T-helper 1 cell treated with Interleukin-12 subunit alpha and Interleukin-12 subunit beta and Interleukin-4 antibody, amounts not matched to agents 30 μg/mL and 1 μg/mL, for 36 hours (primary cell): ENCODE measurements around the gene WFIKKN1.

Source experiments
- H3K27ac Mint-ChIP-seq: one replicate; pipeline ENCODE4 v1.8.0; 2021; ENCODE audit warnings: mild to moderate bottlenecking, mixed read lengths
- H3K27me3 Mint-ChIP-seq: one replicate; pipeline ENCODE4 v1.8.0; 2021; ENCODE audit warnings: low read depth, mixed read lengths
- H3K36me3 Mint-ChIP-seq: one replicate; pipeline ENCODE4 v1.8.0; 2021; ENCODE audit warnings: low read depth, mixed read lengths
- H3K4me1 Mint-ChIP-seq: one replicate; pipeline ENCODE4 v1.8.0; 2021; ENCODE audit warnings: low read depth, mixed read lengths
- H3K4me3 Mint-ChIP-seq: one replicate; pipeline ENCODE4 v1.8.0; 2021; ENCODE audit warnings: mild to moderate bottlenecking, moderate library complexity, mixed read lengths
- H3K9me3 Mint-ChIP-seq: one replicate; pipeline ENCODE4 v1.8.0; 2021; ENCODE audit warnings: mixed read lengths

WFIKKN1 gene

GRCh38 chr16:674214-674881 lies 43.6 kb downstream of the WFIKKN1 start:
- no peaks in the 10 kb centered on the region for H3K27me3 Mint-ChIP-seq
- no peak overlapping the region for H3K4me3 Mint-ChIP-seq
- no peak overlapping the region for H3K27ac Mint-ChIP-seq
- no peaks in the 10 kb centered on the region for H3K36me3 Mint-ChIP-seq
- H3K4me1 Mint-ChIP-seq = peaks cover 2% of the 10 kb centered on the region
- H3K9me3 Mint-ChIP-seq = no peaks in the 10 kb centered on the region

- Mint-ChIP-seq H3K27me3 (no peaks in the 10 kb centered on the region), H3K27ac (no peak within 1 kb of the TSS), H3K9me3 (no peaks in the 10 kb centered on the region), H3K36me3 (no peaks in the 10 kb centered on the region), H3K4me3 (no peak within 1 kb of the TSS), H3K4me1 (peaks cover 3% of the 10 kb centered on the region)
Measured at GRCh38 chr16:674968-675883, 44.4 kb downstream of the WFIKKN1 start, which contains the start of gene RHBDL1. RHBDL1 (plus strand) TSS chr16:675671; CDS start chr16:675791, 120 bp downstream.

- H3K27me3 Mint-ChIP-seq = no peaks in the 10 kb centered on the region
- H3K27ac Mint-ChIP-seq = no peak overlapping the region
- no peaks in the 10 kb centered on the region for H3K9me3 Mint-ChIP-seq
- no peaks in the 10 kb centered on the region for H3K36me3 Mint-ChIP-seq
- H3K4me3 Mint-ChIP-seq = no peak overlapping the region
- H3K4me1 Mint-ChIP-seq = peaks cover 4% of the 10 kb centered on the region
Measured at GRCh38 chr16:675884-676564, 45.2 kb downstream of the WFIKKN1 start.

GRCh38 chr16:676565-676902 lies 45.7 kb downstream of the WFIKKN1 start:
- Mint-ChIP-seq H3K36me3 (no peaks in the 10 kb centered on the region), H3K27ac (no peak overlapping the region), H3K27me3 (no peaks in the 10 kb centered on the region), H3K4me3 (no peak overlapping the region), H3K9me3 (no peaks in the 10 kb centered on the region), H3K4me1 (peaks cover 6% of the 10 kb centered on the region)

- Mint-ChIP-seq H3K27me3 (no peaks in the 10 kb centered on the region), H3K4me1 (peaks cover 10% of the 10 kb centered on the region), H3K9me3 (no peaks in the 10 kb centered on the region), H3K27ac (no peak overlapping the region), H3K36me3 (peaks cover 3% of the 10 kb centered on the region), H3K4me3 (no peak overlapping the region)
Measured at GRCh38 chr16:676913-677312, 46.1 kb downstream of the WFIKKN1 start.

GRCh38 chr16:677316-678190 lies 46.8 kb downstream of the WFIKKN1 start:
- H3K9me3 Mint-ChIP-seq = no peaks in the 10 kb centered on the region
- no peak overlapping the region for H3K4me3 Mint-ChIP-seq
- H3K27me3 Mint-ChIP-seq = no peaks in the 10 kb centered on the region
- H3K27ac Mint-ChIP-seq = no peak overlapping the region
- H3K36me3 Mint-ChIP-seq = peaks cover 7% of the 10 kb centered on the region
- H3K4me1 Mint-ChIP-seq = peaks cover 12% of the 10 kb centered on the region

- Mint-ChIP-seq H3K27ac (no peak overlapping the region), H3K9me3 (no peaks in the 10 kb centered on the region), H3K36me3 (peaks cover 8% of the 10 kb centered on the region), H3K4me3 (no peak overlapping the region), H3K27me3 (no peaks in the 10 kb centered on the region), H3K4me1 (peaks cover 13% of the 10 kb centered on the region)
Measured at GRCh38 chr16:678209-678857, 47.5 kb downstream of the WFIKKN1 start.

- H3K27ac Mint-ChIP-seq = peak overlapping the region; percentile 57
- no peaks in the 10 kb centered on the region for H3K27me3 Mint-ChIP-seq
- H3K4me3 Mint-ChIP-seq = peak overlapping the region; percentile 79
- peaks cover 13% of the 10 kb centered on the region for H3K4me1 Mint-ChIP-seq
- H3K36me3 Mint-ChIP-seq = peaks cover 8% of the 10 kb centered on the region
- H3K9me3 Mint-ChIP-seq = no peaks in the 10 kb centered on the region
Measured at GRCh38 chr16:678858-679813, 48.4 kb downstream of the WFIKKN1 start.

- Mint-ChIP-seq H3K36me3 (peaks cover 8% of the 10 kb centered on the region), H3K27ac (peak within 1 kb of the TSS; percentile 79), H3K4me1 (peaks cover 13% of the 10 kb centered on the region), H3K4me3 (peak within 1 kb of the TSS; percentile 82), H3K27me3 (no peaks in the 10 kb centered on the region), H3K9me3 (no peaks in the 10 kb centered on the region)
Measured at GRCh38 chr16:679814-680624, 49.2 kb downstream of the WFIKKN1 start, which contains the start of gene STUB1. STUB1 (plus strand) TSS chr16:680410; CDS start chr16:680526, 116 bp downstream.

GRCh38 chr16:680625-680945 lies 49.8 kb downstream of the WFIKKN1 start:
- H3K27me3 Mint-ChIP-seq = no peaks in the 10 kb centered on the region
- H3K4me1 Mint-ChIP-seq = peaks cover 13% of the 10 kb centered on the region
- H3K36me3 Mint-ChIP-seq = peaks cover 8% of the 10 kb centered on the region
- H3K27ac Mint-ChIP-seq = no peak overlapping the region
- H3K9me3 Mint-ChIP-seq = no peaks in the 10 kb centered on the region
- peak overlapping the region; percentile 82 for H3K4me3 Mint-ChIP-seq

GRCh38 chr16:680967-681745 lies 50.4 kb downstream of the WFIKKN1 start:
- no peaks in the 10 kb centered on the region for H3K27me3 Mint-ChIP-seq
- no peak overlapping the region for H3K27ac Mint-ChIP-seq
- no peaks in the 10 kb centered on the region for H3K9me3 Mint-ChIP-seq
- H3K4me1 Mint-ChIP-seq = peaks cover 13% of the 10 kb centered on the region
- H3K4me3 Mint-ChIP-seq = peak overlapping the region; percentile 73
- peaks cover 9% of the 10 kb centered on the region for H3K36me3 Mint-ChIP-seq
